HG02571 (cell line): ENCODE results near the gene SIRT5.

Source experiments
- ATAC-seq: cut with Tn5 transposase; IDR thresholded peaks from one replicate; pipeline ENCODE4 v1.9.1; 2021; ENCODE audit warnings: mild to moderate bottlenecking, moderate library complexity; ENCODE audit not compliant: unreplicated experiment

SIRT5 gene

DNA sequence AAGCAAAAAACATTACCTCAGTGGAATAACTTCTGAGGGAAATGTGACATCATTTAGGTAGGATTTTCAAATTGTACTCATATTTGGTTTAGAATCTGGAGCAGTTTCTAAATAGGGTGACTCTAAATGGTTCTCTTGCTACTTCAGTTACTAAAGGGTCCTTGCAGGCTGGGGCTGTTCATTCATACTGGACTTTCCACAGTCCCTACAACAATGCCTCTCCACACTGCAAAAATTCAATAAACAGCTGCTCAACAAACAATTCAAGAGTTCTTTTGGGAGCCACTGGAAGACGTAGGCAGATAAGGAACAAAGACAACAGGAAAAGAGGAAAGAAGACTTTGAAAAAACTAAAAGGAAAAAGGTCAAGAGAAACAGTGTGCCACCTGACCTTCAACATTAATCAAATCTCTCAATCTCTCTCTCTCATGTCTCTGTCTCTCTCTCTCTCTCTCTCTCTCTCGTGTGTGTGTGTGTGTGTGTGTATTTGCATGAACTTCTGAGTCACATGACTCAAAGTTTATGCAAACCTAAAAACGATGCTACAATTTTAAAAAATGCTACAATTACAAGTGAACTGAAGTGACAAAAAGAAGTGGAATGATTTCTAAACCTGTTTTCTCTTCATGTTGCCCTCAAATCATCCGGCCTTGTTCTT is 55.2 kb downstream of the SIRT5 start:
- no peak for ATAC-seq

DNA sequence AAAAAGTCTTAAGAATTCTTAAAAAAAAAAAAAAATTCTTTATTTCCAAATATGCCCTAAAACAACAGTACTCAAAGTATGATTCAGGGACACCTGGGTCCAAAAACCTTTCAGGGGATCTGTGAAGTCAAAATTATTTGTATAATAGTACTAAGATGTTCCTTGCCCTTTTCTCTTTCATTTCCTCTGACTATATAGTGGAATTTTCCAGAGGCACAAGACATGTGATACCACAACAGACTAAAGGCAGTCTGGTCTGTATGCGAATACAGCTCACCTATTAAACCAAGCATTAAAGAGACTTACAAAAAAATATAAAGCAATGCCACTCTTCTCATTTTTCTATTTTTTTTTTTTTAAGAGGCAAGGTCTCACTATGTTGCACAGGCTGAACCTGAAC is 56.1 kb downstream of the SIRT5 start:
- ATAC-seq: no peak

DNA sequence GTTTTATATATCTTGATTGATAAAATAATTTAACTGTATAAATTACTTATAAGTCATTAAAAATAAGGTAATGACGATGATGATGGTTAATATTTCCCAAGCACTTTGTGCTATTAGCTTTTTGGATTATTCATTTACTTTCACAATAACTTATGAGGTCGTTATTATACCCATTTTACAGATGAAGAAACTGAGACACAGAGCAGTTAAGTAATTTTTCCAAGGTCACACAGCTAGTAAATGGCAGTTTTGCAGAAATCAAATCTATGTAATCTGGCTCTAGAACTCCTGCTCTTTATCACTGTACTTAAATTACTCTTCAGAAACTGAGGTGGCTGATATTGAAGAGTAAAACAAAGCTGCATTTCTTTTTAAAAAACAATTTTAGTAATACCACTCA is 58.9 kb downstream of the SIRT5 start:
- no peak for ATAC-seq

DNA sequence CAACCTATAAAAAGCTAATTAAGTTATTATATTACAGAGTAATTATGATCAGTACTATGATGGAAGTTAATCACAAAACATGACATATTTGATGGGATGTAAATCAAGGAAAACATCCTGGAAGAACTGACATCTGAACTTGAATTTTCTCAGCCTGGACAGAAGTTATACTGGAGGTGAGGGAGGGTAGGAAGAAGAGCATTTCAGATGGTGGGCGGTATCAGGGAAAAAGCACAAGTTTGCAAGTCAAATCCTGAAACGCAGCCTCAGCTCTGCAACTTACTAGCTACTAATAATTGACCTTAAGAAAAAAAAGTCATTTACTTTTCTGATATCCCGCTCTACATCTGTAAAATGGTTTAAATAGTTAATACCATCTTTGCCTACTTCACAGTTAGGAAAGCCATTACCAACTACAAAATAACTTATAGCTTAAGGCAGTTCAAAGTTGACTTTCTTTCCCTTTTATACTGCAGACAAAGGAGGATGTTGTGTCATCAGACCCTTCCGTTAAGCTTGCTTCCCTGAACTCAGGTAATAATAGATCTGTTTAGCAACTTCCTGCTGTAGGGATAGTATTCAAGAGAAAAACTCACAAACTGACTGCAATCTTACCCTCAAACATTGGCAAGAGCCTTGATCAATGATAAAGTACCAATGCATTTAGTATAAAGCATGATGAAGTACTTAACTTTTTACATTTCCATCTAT is 61.7 kb downstream of the SIRT5 start:
- no peak for ATAC-seq

DNA sequence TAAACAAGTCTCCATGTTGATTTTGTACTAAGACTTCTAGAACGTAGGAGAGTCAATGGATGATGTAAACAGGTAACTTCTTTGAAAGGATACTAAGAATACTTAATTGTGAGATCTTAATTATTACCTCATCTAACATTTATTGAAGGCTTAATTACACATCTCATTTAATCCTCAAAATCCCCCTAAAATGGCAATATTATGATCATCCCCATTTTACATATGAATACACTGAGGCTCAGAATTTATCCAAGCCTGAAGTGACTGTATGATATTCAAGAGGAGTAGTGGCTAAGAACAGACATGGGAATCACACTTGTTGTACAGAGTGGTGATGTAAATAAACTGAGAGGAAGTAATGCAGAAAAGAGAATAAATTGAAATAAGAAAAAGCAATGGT is 63.6 kb downstream of the SIRT5 start:
- ATAC-seq: no peak

DNA sequence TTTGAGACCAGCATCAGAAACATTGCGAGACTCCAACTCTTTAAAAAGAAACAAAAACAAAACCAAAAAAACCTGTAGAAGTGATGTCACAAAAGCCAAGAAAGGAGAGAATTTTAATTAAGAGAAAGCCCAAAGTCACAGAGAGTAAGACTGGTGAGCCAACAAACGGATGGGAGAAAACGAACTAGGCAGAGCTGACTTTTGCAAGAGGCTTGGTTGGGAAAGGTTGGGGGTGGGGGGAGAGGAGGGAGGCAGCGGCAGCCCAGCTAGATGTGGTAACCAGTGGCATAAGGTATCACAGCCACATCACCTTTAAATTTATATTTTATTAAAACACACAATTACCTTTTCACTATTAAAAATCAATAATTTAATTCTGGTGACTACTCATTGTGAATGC is 64.2 kb downstream of the SIRT5 start:
- ATAC-seq: no peak

DNA sequence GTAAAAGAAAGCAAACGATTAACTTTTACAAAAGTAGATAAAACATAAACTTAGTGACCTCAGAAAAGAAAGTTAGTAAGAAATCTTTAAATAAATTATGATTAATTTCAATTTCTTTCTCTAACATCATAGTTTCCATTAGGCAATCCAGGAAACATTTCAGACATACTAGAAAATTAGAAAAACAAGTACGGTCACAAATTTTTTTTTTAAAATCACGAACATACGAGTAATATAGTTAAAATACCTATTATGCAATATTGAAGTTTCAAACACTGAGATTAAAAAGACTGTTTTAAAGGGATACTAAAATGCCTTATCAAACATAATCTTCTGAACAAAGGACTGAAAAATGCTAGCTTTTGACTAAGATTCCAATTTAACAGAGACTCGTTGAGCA is 66.9 kb downstream of the SIRT5 start:
- no peak for ATAC-seq

DNA sequence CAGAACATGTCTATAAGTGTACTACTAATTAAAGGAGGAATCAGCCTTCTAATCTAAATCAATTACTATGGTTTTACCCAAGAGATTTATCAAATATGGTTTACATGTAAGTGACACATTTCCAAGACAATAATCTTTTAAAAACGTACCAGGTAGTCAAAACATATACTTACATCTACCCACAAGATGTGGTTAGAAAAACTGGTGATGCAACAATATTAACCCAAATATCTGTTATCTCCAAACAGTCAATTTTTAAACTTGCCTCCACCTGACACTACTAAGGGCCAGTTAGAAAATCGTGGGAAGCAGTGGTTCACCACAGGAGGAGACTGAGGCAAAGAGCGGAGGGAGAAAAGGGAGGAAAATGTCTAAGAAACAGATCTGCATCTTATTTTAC is 68.7 kb downstream of the SIRT5 start:
- no peak for ATAC-seq

DNA sequence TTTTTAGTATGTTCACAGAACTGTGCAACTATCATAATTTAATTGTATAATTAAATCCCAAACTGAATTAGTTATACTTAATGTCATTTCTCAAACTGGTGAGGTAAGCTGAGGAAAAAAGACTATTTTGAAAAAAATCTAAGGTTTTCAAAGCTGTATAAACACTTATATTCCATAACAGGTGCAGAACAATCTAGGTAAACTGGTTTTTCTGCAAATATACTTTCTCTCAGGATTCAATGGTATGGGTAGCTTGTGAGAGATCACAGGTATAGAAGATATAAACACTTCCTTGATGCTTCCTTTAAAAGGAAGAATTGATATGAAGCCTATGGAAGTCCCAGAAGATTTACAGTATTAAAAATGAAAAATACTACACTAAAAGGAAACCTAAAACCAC is 74.4 kb downstream of the SIRT5 start:
- ATAC-seq: no peak

DNA sequence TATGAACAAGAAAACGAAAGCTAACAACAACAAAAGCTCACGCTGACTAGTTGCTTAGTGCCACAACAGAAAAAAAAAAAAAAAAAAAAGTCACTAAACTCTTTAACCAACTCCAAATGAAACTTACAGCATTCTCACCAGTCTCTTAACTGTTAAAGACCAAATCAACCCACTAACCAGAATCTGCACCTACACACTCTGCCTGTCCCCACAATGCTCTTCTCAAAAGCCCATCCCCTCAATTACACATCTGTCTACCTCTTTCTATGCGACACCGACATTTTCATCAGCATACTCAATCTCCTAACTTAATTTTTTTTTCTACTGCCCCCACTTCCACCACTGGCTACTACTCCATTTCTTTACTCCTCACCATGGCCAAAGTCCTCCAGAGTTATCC is 75.0 kb downstream of the SIRT5 start:
- no peak for ATAC-seq

DNA sequence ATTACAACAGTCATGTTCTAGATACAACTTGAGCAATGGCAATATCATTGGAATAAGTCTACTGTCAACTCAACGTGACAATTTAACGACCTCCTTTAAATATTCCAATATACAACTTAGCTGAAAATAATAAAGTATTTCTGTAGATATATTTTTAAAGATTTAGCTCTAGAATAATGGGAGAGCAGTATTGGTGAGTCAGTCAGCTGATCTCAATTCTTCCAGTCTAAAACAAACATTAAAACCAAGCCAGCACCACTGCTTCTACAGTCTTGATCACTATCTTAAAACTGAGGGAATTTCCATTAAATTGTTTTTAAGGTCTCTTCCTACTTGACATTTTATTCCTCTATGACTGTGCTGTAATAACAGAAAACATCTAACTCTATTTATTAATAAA is 78.9 kb downstream of the SIRT5 start:
- ATAC-seq: no peak

DNA sequence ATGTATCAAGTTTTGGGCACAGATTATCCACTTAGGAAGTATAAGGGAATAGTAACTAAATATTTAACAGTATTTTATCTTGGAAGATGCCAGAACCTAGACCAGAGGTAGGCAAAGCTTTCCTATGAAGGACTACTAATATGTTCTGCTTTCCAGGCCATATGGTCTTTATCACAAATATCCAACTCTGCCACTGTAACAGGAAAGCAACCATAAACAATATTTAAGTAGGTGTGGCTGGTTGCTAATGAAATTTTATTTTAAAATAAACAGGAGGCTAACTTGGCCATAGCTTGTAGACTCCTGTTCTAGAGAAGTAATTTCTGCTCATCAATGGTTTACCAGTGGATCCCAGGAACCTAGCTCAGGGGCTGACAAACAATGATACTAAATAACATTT is 80.1 kb downstream of the SIRT5 start:
- no peak for ATAC-seq

DNA sequence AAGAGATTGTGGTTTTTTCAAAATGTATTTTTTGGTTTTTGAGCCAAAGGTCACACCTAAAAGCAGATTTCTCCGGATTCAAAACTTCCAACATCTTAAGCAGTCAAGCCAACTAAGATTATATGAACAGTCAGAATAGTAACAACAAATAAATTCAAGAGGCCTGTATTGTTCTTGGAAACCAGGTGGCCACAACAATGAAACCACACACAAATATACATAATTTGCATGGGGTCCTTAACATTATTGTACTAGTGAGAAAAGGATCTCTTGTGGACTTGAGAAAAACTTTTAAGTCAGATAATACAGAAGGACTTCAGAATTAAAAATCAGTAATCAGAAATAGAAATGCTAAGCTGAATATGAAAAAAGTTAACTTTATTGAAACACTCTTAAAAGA is 81.3 kb downstream of the SIRT5 start:
- no peak for ATAC-seq

DNA sequence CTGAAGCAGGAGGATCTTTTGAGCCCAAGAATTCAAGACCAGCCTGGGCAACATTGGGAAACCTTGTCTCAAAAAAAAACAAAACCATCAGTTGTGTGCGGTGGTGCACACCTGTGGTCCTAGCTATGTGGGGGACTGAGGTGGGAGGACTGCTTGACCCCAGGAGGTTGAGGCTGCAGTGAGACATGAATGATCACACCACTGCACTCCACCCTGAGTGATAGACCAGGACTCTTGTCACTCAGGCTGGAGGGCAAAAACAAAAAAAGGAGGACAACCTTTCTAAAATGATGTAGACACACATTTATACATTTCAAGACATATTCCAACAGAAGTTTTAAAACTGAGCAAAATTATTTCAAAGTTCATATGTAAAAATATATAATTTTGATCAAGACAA is 85.9 kb downstream of the SIRT5 start:
- no peak for ATAC-seq

DNA sequence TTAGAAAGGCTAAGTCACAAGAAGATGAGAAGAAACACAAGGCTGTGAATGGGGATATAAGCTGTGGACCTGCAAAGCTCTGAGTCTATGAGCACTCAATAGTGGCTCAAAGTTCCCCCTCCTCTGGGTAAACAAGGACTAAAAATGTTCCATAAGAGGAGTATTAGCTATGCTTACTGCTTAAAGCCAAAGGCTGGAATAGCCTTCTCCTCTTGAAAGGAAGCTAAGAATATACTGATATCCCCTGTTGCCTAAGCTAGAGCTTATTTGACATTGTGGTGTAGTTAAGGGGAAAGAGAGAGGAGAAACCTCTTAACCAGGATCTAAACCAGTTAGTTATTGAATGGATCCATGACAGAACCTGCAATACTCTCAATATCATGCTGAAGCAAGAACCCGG is 86.5 kb downstream of the SIRT5 start:
- ATAC-seq: no peak

DNA sequence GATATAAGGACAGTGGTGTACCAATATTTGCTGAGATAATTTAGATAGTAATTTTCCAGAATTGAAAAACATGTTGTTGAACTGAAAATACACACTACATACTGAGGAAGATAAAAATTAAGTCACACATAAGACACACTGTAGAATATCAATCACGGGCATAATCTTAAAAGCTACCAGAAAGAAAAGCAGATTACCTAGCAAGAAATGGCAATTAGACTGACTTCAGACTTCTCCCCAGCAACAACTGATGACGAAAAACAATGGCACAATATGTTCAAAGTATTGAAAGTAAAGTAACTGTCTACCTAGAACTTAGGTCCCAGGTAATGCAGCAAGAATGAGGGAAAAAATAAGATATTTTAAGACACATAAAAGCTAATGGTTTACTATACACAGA is 87.2 kb downstream of the SIRT5 start:
- ATAC-seq: no peak

DNA sequence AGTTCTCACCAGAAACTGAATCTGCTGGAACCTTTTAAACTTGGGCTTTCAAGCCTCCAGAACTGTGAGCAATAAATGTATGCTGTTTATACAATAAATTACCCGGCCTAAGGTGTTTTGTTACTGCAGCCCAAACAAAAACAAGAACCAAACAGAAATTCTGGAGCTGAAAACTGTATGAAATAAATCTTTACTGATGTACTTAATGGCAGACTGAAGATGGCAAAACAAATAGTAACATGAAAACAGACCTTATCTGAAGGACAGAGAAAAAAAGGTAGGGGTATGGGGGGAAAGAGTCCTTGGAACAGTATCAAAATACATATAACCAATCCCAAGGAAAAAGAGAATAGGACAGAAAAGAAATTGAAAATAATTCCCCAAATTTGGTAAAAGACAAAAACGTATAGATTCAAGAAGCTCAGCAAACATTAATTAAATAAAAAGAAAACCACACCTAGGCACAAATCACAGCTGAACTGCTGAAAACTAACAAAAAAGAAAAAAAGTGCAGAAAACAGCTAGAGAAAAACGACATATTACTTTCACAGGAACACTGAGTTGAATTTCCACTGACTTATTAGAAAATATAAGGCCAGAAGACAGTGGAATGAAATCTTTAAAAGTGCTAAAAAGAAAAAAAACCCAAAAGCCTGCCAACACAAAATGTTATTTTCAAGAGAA is 88.4 kb downstream of the SIRT5 start:
- ATAC-seq: no peak

DNA sequence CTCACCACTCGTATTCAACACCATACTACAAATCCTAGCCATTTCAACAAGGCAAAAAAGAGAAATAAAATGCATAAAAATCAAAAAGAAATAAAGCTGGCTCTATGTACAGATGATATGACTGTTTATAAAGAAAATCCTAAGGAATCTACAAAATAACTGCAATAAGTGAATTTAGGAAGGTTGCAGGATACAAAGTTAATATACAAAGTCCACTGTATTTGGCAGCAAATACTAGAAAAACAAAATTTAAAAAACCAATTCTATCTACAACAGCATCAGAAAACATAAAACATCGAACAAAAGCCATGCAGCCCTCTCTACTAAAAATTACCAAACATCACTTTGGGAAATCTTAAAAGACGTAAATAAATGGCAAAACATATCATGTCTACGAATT is 89.6 kb downstream of the SIRT5 start:
- no peak for ATAC-seq
